Naive thymus-derived CD8-positive, alpha-beta T cell (primary cell): Measurements from ENCODE around the gene MYO3B. TPM values are rescaled to one million over a fixed set of nuclear protein-coding genes. Genes with fewer than 3 reads are reported as not detected.
A peak's percentile ranks its signal among the peaks of the same experiment; 100 is the strongest.

ENCODE experiments used
- ATAC-seq, 2 donors: fragments of 150-1000 bp; cut with Tn5 transposase in 1 of 2; sonication (Bioruptor Pico), chemical (Tn5 transposase) in 1 of 2; 1 replicate in 1 of 2; 2 replicates in 1 of 2; pipeline ENCODE4 v1.10.0; 2021; ENCODE audit warnings: mild to moderate bottlenecking in 2 of 2, moderate library complexity in 2 of 2
- POLR2A ChIA-PET: fragments of 350-600 bp; sonication (Branson Sonifier 250); formaldehyde crosslinking; loops from one replicate; lab custom pipeline; 2021; ENCODE audit warnings: antibody characterized with exemption; lab: Charles Lee
- DNase-seq, 10 donors: peaks; one replicate each; pipeline versions ENCODE4 v3.0.0 to v3.0.0-alpha.2; 2020 to 2022
- H3K27ac Mint-ChIP-seq, 10 donors: one replicate each; pipeline ENCODE4 v1.8.0; 2020 to 2022; ENCODE audit warnings: mild to moderate bottlenecking in 10 of 10, mixed read lengths in 10 of 10, moderate library complexity in 4 of 10, inconsistent platforms in 1 of 10
- H3K27me3 Mint-ChIP-seq, 5 donors: one replicate each; pipeline ENCODE4 v1.8.0; 2021 to 2022; ENCODE audit warnings: mixed read lengths in 5 of 5
- H3K36me3 Mint-ChIP-seq, 3 donors: one replicate each; pipeline ENCODE4 v1.8.0; 2020 to 2022; ENCODE audit warnings: mixed read lengths in 3 of 3, mild to moderate bottlenecking in 2 of 3, inconsistent platforms in 1 of 3
- H3K4me1 Mint-ChIP-seq, 4 donors: one replicate each; pipeline ENCODE4 v1.8.0; 2021 to 2022; ENCODE audit warnings: mixed read lengths in 4 of 4
- H3K4me3 Mint-ChIP-seq, 10 donors: one replicate each; pipeline ENCODE4 v1.8.0; 2020 to 2022; ENCODE audit warnings: mild to moderate bottlenecking in 10 of 10, mixed read lengths in 10 of 10, moderate library complexity in 6 of 10, inconsistent platforms in 1 of 10
- H3K9me3 Mint-ChIP-seq, 9 donors: one replicate each; pipeline ENCODE4 v1.8.0; 2020 to 2022; ENCODE audit warnings: mixed read lengths in 9 of 9, mild to moderate bottlenecking in 3 of 9, inconsistent platforms in 1 of 9, moderate library complexity in 1 of 9
- polyA plus RNA-seq, 3 donors: library from polyadenylated mRNA; unstranded; fragments of 300-500 nt; fragmentation: Illumina TruSeq; gene quantifications; one replicate each; pipeline ENCODE4 v1.2.3, GENCODE V29; 2021
- total RNA-seq, 8 experiments: library from RNA in 2 of 8; stranded (reverse) in 2 of 8; gene quantifications; one replicate each; pipeline ENCODE4 v1.2.3 and lab custom pipeline; 2021 to 2026

The MYO3B gene
- total and polyA plus RNA-seq, 5 experiments from 2014 or later: not detected

GRCh38 chr2:170369894-170370293 lies 191.9 kb downstream of the MYO3B start:
- Mint-ChIP-seq H3K9me3 (no peaks in the 10 kb centered on the region), H3K27me3 (peaks cover 21 to 84% (median 29%) of the 10 kb centered on the region in 5 donors), H3K4me1 (peaks cover 13 to 32% (median 25%) of the 10 kb centered on the region in 4 donors), H3K4me3 (no peak overlapping the region), H3K36me3 (no peaks in the 10 kb centered on the region), H3K27ac (no peak overlapping the region)
- POLR2A ChIA-PET: interaction anchor here (0.7 kb wide), 1 partner anchor 1264 kb away, joined by 4 read pairs; no protein-coding TSS in a partner anchor
- ATAC-seq (no peak), DNase-seq (peak in 2 of 10 donors; percentile 12 to 28)

GRCh38 chr2:170371231-170371998 lies 193.5 kb downstream of the MYO3B start:
- Mint-ChIP-seq H3K27me3 (peaks cover 21 to 82% (median 23%) of the 10 kb centered on the region in 5 donors), H3K27ac (peak overlapping the region in 3 of 10 donors; percentile 27 to 67 (median 43)), H3K4me1 (peaks cover 13 to 32% (median 25%) of the 10 kb centered on the region in 4 donors), H3K9me3 (no peaks in the 10 kb centered on the region), H3K4me3 (peak overlapping the region in 9 of 10 donors; percentile 15 to 71 (median 60)), H3K36me3 (no peaks in the 10 kb centered on the region)
- ATAC-seq (peak; percentile 70 to 86), DNase-seq (peak in 5 of 10 donors; percentile 9 to 57 (median 35))
- POLR2A ChIA-PET: interaction anchor here (0.7 kb wide), 1 partner anchor 138 kb away, joined by 3 read pairs; no protein-coding TSS in a partner anchor

GRCh38 chr2:170375192-170375591 lies 197.2 kb downstream of the MYO3B start:
- POLR2A ChIA-PET: no interaction called here
- H3K9me3 Mint-ChIP-seq: no peaks in the 10 kb centered on the region
- H3K4me1 Mint-ChIP-seq: peaks cover 11 to 24% (median 17%) of the 10 kb centered on the region in 4 donors
- ATAC-seq (no peak), DNase-seq (no peak)
- peaks cover 18 to 66% (median 23%) of the 10 kb centered on the region in 5 donors for H3K27me3 Mint-ChIP-seq
- H3K36me3 Mint-ChIP-seq: no peaks in the 10 kb centered on the region
- H3K27ac Mint-ChIP-seq: no peak overlapping the region
- no peak overlapping the region for H3K4me3 Mint-ChIP-seq

GRCh38 chr2:170377500-170378207 lies 199.7 kb downstream of the MYO3B start:
- Mint-ChIP-seq H3K27me3 (peaks cover 10 to 45% (median 16%) of the 10 kb centered on the region in 5 donors), H3K9me3 (no peaks in the 10 kb centered on the region), H3K27ac (no peak overlapping the region), H3K4me1 (peaks cover 0 to 2% (median 0%) of the 10 kb centered on the region in 4 donors), H3K36me3 (no peaks in the 10 kb centered on the region), H3K4me3 (no peak overlapping the region)
- no peak for ATAC-seq
- DNase-seq: no peak
- POLR2A ChIA-PET: no interaction called here

- ATAC-seq (no peak), DNase-seq (no peak)
- Mint-ChIP-seq H3K4me3 (no peak overlapping the region), H3K9me3 (no peaks in the 10 kb centered on the region), H3K27ac (no peak overlapping the region), H3K27me3 (peaks cover 7 to 24% (median 7%) of the 10 kb centered on the region in 5 donors), H3K36me3 (no peaks in the 10 kb centered on the region), H3K4me1 (no peaks in the 10 kb centered on the region)
- POLR2A ChIA-PET: no interaction called here
These were observed 202.3 kb downstream of the MYO3B start for GRCh38 chr2:170380267-170380666.

GRCh38 chr2:170381678-170382077 lies 203.7 kb downstream of the MYO3B start:
- Mint-ChIP-seq H3K4me3 (no peak overlapping the region), H3K27ac (no peak overlapping the region), H3K9me3 (no peaks in the 10 kb centered on the region), H3K27me3 (peaks cover 6 to 23% (median 9%) of the 10 kb centered on the region in 5 donors), H3K36me3 (no peaks in the 10 kb centered on the region), H3K4me1 (no peaks in the 10 kb centered on the region)
- DNase-seq: no peak
- POLR2A ChIA-PET: no interaction called here
- no peak for ATAC-seq

- Mint-ChIP-seq H3K4me1 (no peaks in the 10 kb centered on the region), H3K4me3 (no peak overlapping the region), H3K27me3 (peaks cover 15 to 33% (median 18%) of the 10 kb centered on the region in 5 donors), H3K36me3 (no peaks in the 10 kb centered on the region), H3K27ac (no peak overlapping the region), H3K9me3 (no peaks in the 10 kb centered on the region)
- POLR2A ChIA-PET: no interaction called here
- DNase-seq (no peak), ATAC-seq (no peak)
These were observed 208.6 kb downstream of the MYO3B start for GRCh38 chr2:170386554-170386953.

- H3K36me3 Mint-ChIP-seq: no peaks in the 10 kb centered on the region
- DNase-seq: no peak
- peaks cover 21 to 42% (median 38%) of the 10 kb centered on the region in 5 donors for H3K27me3 Mint-ChIP-seq
- H3K4me1 Mint-ChIP-seq: no peaks in the 10 kb centered on the region
- ATAC-seq: no peak
- no peak overlapping the region for H3K4me3 Mint-ChIP-seq
- H3K27ac Mint-ChIP-seq: no peak overlapping the region
- no peaks in the 10 kb centered on the region for H3K9me3 Mint-ChIP-seq
- POLR2A ChIA-PET: no interaction called here
These were observed 213.1 kb downstream of the MYO3B start for GRCh38 chr2:170391018-170391417.

- H3K36me3 Mint-ChIP-seq: no peaks in the 10 kb centered on the region
- no peak overlapping the region for H3K27ac Mint-ChIP-seq
- POLR2A ChIA-PET: no interaction called here
- peaks cover 23 to 46% (median 42%) of the 10 kb centered on the region in 5 donors for H3K27me3 Mint-ChIP-seq
- peaks cover 0 to 2% (median 0%) of the 10 kb centered on the region in 4 donors for H3K4me1 Mint-ChIP-seq
- ATAC-seq (no peak), DNase-seq (no peak)
- no peak overlapping the region for H3K4me3 Mint-ChIP-seq
- no peaks in the 10 kb centered on the region for H3K9me3 Mint-ChIP-seq
These were observed 213.8 kb downstream of the MYO3B start for GRCh38 chr2:170391697-170392096.

- Mint-ChIP-seq H3K27ac (no peak overlapping the region), H3K4me1 (peaks cover 0 to 2% (median 0%) of the 10 kb centered on the region in 4 donors), H3K4me3 (no peak overlapping the region), H3K36me3 (no peaks in the 10 kb centered on the region), H3K9me3 (no peaks in the 10 kb centered on the region), H3K27me3 (peaks cover 28 to 44% (median 40%) of the 10 kb centered on the region in 5 donors)
- DNase-seq: no peak
- POLR2A ChIA-PET: no interaction called here
- ATAC-seq: no peak
These were observed 216.0 kb downstream of the MYO3B start for GRCh38 chr2:170393861-170394498.

GRCh38 chr2:170394641-170395387 lies 216.9 kb downstream of the MYO3B start:
- Mint-ChIP-seq H3K9me3 (no peaks in the 10 kb centered on the region), H3K27me3 (peaks cover 31 to 40% (median 39%) of the 10 kb centered on the region in 5 donors)
- POLR2A ChIA-PET: no interaction called here

More at GRCh38 chr2:170394641-170395387, 216.9 kb downstream of the MYO3B start:
- DNase-seq (no peak), ATAC-seq (no peak)
- H3K4me3 Mint-ChIP-seq: no peak overlapping the region
- no peaks in the 10 kb centered on the region for H3K36me3 Mint-ChIP-seq
- peaks cover 0 to 2% (median 0%) of the 10 kb centered on the region in 4 donors for H3K4me1 Mint-ChIP-seq
- no peak overlapping the region for H3K27ac Mint-ChIP-seq
